T-helper 2 cell (primary cell): ENCODE data around the gene VDAC2.
"Not testable (repeated sequence)": the region's sequence is repeated elsewhere in the genome, so short reads cannot be mapped to it uniquely, and the experiment has no call there.

Source experiments
- DNase-seq, 5 experiments: peaks; one replicate each; pipeline versions ENCODE4 v3.0.0 to v3.0.0-alpha.2; 2012 to 2022

VDAC2 gene

GRCh38 chr10:75201793-75202307 lies 8.7 kb upstream of the VDAC2 start:
- no peak for DNase-seq

GRCh38 chr10:75202321-75203045 lies 8.1 kb upstream of the VDAC2 start:
- no peak for DNase-seq

- DNase-seq = not testable (repeated sequence)
These were observed 7.5 kb upstream of the VDAC2 start for GRCh38 chr10:75203046-75203620.

- no peak for DNase-seq
These were observed 6.9 kb upstream of the VDAC2 start for GRCh38 chr10:75203724-75204123.

DNA sequence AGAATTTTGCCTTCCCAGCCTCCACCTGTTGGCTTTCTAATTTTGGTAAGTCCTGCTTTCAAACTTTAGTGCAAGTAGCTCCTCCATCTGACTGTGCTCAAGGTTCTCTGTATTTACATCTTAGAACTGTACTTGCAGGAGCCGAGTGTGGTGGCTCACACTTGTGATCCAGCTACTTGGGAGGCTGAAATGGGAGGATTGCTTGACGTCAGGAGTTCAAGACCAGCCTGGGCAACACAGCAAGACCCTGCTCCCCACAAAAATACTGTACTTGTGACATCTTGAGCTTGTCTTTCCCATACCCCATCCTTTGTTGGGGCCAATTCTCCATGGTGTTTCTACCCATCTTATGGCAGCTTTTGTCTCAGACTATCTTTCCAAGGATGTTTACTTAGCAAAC lies 4.7 kb upstream of the VDAC2 start:
- no peak for DNase-seq

DNA sequence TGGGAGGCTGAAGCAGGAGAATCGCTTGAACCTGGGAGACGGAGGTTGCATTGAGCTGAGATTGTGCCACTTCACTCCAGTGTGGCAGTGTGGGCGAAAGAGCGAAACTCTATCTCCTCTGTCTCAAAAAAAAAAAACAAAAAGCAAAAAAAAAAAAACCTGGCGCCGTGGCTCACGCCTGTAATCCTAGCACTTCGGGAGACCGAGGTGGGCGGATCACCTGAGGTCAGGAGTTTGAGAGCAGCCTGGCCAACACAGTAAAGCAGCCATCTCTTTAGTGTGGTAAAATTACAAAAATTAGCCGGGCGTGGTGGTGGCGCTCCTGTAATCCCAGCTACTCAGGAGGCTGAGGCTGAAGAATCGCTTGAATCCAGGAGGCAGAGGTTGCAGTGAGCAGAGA lies 4.0 kb upstream of the VDAC2 start:
- not testable (repeated sequence) for DNase-seq

DNA sequence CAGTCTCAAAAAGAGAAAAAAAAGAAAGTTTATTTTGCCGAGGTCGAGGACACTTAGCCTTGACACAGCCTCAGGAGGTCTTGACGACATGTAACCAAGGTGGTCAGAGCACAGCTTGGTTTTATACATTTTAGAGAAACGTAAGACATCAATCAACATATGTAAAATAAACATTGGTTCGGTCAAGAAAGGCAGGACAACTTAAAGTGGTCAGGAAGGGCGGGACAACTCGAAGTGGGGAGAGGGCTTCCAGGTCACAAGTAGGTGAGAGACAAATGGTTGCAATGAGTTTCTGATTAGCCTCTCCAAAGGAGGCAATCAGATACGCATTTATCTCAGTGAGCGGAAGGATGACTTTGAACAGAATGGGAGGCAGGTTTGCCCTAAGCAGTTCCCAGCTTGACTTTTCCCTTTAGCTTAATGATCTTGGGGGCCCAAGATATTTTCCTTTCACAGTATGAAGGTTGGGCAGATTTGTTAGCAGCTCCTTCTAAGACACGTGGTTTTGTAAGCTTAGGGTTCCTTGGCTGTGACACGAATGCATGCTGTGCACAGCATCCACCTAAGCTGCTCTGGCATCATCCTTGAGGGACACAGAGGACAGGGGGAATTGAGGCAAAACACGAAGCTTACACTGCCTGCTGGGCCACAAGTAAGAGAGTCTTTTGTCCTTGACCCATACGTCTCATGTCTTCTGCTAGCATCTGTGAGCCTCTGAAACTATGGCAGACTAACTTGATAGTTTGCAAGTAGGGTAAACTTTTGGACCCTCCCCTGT lies 3.3 kb upstream of the VDAC2 start:
- DNase-seq = no peak

- DNase-seq = no peak
These were observed 2.8 kb upstream of the VDAC2 start for GRCh38 chr10:75207857-75208144.

GRCh38 chr10:75208181-75208580 lies 2.4 kb upstream of the VDAC2 start:
- DNase-seq = no peak

DNA sequence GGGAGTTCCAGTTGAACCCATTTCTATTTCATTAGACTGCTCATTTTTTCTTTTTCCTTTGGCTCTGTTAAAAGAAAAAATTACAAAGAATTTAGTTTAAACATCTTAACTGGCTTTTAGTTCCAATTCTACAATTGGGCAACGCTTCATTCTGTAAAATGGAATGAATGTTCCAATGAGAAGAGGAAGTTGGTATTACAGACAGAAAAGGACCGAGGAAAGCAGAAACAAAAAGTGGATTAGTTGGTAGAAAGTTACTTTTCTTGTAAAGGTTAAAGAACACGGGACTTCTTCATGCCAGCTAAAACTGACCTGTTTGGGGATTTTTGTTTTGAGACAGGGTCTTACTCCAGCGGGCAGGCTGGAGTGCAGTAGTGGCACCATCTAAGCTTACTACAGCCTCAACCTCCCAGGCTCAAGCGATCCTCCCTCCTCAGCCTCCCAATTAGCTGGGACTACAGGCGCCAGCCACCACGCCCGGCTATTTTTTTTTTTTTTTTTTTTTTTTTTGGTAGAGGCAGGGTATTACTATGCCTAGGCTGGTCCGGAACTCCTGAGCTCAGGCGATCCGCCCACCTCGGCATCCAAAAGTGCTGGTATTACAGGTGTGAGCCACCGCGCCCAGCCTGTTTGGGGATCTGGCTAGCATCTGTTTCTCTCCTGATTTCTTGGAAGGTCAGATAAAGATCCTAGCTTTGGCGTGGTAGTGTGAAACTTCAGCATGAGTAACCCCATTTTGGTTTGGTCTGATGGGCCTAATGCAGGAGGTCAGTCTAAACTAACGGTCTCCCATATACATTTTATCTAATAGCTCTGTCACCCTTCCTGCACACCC lies 1.3 kb upstream of the VDAC2 start:
- no peak for DNase-seq

DNA sequence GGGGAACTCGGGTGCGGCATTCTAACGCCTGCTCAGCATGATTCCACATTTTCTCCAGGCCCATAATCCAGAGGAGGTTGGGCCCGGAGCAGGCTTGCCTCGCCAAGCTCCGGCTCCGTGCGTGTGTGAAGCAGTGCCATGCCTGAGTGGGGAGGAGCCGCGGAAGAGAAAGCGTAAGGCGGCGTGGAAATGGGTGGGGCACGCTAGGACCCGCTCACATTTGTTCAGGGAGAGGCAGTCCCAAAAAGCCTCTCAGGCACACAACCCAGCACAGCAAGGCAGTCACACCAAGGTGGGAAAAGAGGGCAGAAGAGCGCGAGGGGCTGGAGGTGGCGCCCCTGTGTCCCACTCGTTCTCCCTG lies 695 bp upstream of the VDAC2 start:
- DNase-seq = peak in 4 of 5 experiments; percentile 51 to 92 (median 66)

DNA sequence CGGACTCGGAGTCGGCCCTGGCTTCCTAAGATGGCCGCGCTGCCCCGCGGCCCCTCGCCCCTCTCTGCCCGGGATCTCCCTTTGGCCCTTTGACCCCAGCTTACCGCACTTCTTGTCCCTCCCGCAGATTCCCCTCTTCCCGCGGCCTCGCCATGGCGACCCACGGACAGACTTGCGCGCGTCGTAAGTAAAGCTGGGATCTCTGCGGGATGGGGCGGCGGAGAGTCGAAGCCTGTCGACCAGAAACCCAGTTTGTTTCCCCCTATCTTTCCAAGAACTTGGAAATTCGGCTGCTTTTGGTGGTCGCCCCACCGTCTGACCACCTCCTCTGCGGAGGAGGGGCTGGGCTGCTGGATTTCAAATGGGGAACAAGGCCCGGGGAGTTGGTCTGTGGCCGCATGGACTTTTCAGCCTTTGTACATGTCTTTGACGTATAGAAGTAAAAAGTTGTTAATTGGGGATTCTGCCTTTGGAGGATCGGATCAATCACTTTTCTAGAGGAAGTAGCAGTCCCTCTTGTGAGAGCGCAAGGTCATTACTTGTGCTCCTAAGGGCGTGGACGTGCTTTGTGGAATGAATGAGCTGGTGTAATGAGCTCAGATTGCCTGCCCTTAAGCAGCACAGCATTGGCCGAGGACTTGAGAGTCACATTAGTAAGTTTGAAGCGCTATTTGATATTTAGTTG lies 553 bp downstream of the VDAC2 start:
- peak in 2 of 5 experiments; percentile 10 to 60 for DNase-seq

DNA sequence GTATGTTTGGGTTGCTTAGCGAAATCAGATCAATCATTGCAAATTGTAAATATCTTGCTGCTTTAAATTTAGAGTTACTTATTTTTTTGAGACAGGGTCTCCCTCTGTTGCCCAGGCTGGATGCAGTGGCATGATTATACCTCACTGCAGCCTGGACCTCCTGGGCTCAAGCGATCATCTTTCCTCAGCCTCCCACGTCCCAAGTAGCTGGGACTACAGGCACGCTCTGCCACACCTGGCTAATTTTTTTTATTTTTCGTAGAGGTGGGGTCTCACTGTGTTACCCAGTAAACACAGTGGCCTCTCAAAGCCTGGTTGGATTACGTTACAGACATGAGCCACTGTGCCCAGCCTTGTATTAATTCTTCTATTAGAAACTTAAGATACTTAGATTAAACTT lies 1.7 kb downstream of the VDAC2 start:
- no peak for DNase-seq

DNA sequence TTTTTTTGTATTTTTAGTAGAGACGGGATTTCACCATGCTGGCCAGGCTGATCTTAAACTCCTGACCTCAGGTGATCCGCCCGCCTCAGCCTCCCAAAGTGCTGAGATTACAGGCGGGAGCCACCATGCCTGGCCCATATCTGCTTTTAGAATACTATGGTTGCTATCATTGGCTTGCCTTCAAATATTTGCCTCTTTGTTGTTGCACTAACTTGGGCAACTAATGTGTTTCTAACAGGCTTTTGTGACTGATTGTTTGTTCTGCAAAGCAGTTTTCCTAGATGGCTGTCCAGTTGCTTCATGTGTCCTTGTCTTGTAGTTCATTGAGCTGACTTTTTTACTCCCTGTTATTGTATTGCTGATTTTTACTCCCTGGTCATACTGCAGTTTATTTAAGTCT lies 9.7 kb downstream of the VDAC2 start:
- no peak for DNase-seq

- not testable (repeated sequence) for DNase-seq
These were observed 10.9 kb downstream of the VDAC2 start for GRCh38 chr10:75221492-75221891.

DNA sequence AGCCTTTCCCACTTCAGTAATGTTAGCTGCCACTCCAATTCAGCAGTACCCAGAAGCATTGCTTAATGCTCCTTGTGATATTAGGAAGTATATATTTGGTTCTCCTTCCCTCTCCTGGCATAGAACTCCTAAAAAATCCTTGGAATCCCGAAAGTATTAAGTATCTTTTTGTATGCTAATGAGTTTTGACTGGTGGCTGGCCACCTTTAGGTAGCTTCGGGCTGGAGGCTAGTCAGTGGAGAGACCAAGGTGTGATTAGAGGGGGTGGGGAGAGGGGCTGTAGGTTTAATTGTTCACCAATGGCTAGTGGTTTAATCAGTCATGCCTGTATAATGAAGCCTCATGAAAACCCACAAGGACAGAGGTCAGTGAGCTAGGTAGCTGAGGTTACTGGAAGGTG lies 12.9 kb downstream of the VDAC2 start:
- no peak for DNase-seq

GRCh38 chr10:75226095-75226494 lies 15.5 kb downstream of the VDAC2 start:
- DNase-seq = no peak

DNA sequence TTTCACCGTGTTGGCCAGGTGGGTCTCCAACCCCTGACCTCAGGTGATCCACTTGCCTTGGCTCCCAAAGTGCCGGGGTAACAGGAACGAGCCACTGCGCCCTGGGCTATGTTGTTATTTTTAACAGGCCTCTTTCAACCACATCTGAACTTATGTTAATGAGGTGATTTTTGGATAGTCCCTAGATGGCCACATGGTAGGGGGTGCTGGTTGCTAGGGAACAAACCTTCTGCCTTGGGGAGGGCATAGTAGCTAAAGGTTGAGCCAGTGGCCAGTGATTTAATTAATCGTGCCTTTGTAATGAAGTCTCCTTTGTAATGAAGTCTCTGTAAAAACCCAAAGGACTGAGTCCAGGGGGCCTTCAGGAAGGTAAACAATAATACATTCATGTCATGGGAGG lies 16.1 kb downstream of the VDAC2 start:
- DNase-seq = no peak

- no peak for DNase-seq
These were observed 17.7 kb downstream of the VDAC2 start for GRCh38 chr10:75228278-75228677.

DNA sequence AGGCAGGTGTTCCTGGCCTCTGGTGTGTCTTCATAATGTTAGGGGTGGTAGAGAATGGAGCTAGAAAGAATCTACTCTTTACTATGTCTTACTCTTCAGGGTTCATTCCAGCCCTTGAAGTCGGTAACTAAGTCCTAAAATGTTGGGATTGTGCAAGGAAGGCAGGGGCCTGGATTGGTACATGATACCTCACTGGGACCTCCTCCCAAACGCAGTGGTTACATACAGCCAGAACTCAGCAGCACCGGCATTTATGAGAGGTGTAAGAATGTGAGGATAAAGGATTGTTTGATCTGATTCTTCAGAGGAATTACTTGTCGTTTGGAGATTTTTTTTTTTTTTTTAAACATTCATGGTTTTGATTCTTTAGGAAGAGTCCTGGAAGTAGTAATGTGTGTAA lies 18.2 kb downstream of the VDAC2 start:
- no peak for DNase-seq

GRCh38 chr10:75229971-75230370 lies 19.4 kb downstream of the VDAC2 start:
- DNase-seq = no peak

DNA sequence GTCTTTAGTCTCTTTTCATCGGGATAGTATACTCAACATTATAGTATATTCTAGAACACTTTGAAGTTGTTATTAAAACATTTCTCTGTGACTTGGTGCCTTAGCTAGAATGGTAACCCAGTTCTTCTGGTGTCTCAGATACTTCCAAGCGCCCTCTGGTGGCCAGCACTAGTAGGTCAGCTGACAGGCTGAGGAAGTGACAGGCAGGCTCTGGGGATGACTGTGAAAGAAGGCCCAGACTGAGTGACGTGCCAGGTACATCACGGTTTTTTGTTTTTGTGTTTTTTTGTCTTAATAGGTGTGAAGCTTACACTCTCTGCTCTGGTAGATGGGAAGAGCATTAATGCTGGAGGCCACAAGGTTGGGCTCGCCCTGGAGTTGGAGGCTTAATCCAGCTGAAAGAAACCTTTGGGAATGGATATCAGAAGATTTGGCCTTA lies 20.0 kb downstream of the VDAC2 start:
- DNase-seq = peak; percentile 82 to 93 (median 89)
